ENCODE data around the gene CCDC15.
"Not testable (repeated sequence)": the region's sequence is repeated elsewhere in the genome, so short reads cannot be mapped to it uniquely, and the experiment has no call there.

CCDC15 gene

DNA sequence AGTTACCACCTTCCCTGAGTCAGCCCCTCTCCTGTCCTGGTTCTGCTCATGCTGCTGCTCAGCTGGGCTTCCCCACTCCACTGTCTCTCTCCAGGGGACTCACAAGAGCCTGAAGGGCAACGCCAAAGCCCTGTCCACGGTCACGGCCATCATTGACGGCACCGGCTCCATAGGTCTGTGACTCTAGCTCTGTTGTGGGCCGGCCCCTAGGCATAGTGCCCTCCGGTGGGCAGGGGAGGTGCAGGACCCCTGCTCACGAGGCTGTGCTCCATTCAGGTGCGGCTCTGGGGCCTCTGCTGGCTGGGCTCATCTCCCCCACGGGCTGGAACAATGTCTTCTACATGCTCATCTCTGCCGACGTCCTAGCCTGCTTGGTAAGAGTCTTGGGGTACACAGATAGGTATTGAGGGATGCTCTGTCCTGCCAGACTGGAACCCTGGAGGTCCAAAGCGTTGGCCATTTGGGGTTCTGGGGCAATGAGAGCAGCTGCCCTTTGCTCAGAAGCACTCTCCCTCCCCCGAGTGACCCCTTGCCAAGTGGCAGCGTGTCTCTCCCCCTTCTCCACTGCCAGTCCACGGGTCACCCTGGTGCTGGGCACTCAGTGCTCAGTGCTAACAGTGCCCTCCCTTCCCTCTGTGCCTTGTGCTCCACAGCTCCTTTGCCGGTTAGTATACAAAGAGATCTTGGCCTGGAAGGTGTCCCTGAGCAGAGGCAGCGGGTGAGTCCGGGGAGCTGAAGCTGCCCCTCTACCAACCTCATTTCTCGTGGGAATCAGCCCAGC, 131.5 kb downstream of the CCDC15 start:
- no peak for DNase-seq

DNA sequence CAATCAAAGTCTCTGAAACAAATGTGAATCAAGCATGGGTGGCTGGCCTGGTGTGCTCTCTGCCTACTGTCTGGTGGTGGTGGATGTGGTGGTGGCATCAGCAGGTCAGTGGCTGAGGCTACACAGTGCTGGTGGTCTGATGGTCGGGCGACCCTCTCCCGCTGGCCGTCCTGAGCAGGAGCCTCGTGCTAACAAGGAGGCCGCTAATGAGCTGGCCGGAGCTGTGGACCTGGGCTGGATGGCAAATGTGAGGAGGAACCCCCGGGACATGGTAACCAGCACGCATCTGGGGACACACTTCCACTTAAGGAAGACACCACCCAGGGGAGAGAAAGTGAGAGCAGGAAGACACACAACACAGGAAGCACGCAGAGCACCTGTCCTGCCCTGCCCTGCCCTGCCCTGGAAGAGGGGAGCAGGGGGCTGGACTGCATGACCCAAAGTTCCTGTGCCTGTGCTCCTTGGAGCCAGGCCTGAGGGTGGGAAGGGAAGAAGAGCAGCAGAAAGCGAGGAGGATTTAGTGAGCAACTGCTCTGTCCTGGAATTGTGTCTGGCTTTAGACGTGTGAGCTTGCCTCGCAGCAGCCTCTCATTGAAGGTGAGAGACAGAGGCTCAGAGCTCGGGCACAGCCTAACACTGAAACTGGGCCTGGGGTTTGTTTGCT, 132.8 kb downstream of the CCDC15 start:
- no peak for DNase-seq

DNA sequence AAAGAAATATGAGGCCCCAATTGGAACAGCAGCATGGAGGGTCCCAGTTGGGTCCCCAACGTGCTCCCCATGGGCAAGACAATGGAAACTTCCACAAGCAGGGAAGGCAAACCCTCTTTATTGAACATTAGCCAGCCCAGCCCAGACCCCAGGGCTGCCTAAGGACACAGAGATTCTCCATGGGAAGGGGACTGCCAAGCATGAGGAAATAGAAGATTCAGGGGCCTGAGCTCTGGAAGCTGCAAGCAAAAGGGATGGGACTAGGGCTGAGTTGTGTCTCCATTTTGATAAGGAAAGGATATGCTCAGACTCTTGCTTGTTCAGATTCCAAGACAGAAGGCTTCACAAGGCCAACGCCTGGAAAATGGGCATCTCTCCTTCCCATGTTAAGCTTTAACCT, 134.1 kb downstream of the CCDC15 start:
- DNase-seq = no peak

DNA sequence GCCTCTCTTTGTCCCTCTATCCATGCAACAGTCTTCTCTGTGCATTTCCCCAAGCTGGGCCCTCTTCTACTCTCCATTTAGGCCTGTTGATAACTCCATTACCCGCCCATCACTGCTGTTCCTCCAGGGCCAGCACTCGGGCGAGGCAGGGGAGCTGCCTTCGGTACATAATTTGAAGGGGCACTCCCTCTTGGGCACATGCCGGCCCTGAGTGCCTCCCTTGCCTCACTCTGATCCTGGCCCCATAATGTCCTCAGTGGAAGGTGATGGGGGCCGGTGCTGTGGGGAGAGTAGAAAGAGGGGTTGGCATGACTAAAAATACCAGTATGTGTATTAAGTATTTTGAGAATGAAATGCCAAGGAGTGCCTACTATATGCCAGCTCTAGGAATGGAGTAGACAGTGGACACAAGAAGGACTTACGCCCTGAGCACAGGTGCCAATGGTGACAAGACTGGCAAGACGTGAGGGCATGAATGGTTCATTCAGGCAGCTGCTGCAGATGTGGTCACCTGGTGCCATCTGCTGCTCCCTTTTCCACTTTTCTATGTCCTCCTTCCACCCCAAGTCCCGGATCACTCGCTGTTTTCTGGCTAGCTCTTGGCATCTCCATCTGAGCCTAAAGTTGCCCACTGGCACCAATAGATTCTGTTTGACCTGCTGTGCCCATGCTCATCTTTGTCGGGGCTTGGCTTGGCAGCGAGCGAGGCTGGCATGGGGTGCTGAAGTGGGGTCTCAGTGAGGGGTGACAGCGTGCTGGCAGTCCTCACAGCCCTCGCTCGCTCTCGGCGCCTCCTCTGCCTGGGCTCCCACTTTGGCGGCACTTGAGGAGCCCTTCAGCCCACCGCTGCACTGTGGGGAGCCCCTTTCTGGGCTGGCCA, 134.8 kb downstream of the CCDC15 start:
- no peak for DNase-seq

DNA sequence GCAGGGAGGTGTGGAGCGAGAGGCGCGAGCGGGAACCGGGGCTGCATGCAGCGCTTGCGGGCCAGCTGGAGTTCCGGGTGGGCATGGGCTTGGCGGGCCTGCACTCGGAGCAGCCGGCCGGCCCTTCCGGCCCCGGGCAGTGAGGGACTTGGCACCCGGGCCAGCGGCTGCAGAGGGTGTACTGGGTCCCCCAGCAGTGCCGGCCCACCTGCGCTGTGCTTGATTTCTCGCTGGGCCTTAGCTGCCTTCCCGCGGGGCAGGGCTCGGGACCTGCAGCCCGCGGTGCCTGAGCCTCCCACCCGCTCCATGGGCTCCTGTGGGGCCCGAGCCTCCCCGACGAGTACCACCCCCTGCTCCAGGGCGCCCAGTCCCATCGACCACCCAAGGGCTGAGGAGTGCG, 135.5 kb downstream of the CCDC15 start:
- DNase-seq = not testable (repeated sequence)

DNA sequence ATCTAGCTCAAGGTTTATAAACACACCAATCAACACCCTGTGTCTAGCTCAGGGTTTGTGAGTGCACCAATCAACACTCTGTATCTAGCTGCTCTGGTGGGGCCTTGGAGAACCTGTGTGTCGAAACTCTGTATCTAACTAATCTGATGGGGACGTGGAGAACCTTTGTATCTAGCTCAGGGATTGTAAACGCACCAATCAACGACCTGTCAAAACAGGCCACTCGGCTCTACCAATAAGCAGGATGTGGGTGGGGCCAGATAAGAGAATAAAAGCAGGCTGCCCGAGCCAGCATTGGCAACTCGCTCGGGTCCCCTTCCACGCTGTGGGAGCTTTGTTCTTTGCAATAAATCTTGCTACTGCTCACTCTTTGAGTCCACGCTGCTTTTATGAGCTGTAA, 136.1 kb downstream of the CCDC15 start:
- not testable (repeated sequence) for DNase-seq

DNA sequence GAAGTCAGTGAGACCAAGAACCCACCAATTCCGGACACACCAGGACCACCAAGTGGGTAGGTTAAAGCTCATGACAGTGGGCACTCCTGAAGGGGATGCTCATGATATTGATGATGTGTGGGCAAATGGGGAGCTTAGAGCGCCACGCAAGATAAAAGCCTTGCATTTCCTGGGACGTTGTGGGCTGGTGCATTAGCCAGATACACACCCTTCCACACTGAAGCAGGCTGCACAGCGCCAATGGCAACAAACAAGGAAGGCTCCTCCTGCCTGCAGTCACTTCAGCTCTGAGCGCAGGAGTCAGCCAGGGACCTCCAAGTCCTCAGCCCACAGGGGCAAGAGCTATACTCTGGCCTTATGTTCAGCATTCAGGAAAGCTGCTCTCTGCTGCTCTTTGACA, 136.8 kb downstream of the CCDC15 start:
- no peak for DNase-seq
